Spleen (tissue), 7 donors: Measurements from ENCODE around the gene DIO3.
"Not testable (repeated sequence)": the region's sequence is repeated elsewhere in the genome, so short reads cannot be mapped to it uniquely, and the experiment has no call there.

ENCODE experiments used
- POLR2A ChIP-seq, 3 donors: fragments of 450-650 bp; IDR thresholded peaks; one replicate each; pipeline ENCODE4 v1.5.1; 2017; ENCODE audit warnings: antibody characterized with exemption in 3 of 3, mild to moderate bottlenecking in 1 of 3
- POLR2AphosphoS5 ChIP-seq, 3 donors: sonication (generic); formaldehyde crosslinking; IDR thresholded peaks; one replicate each; pipeline ENCODE4 v1.5.1; 2017; ENCODE audit warnings: antibody characterized with exemption in 3 of 3
- TF ChIP-seq, protein P1 (sequence below), 11 experiments: fragments of 200-600 bp in 7 of 11; fragments of 450-650 bp in 4 of 11; sonication (generic) in 4 of 11; IDR thresholded peaks in 8 of 11; conservative IDR thresholded peaks in 3 of 11; 1 replicate in 7 of 11; 2 replicates in 4 of 11; pipeline versions ENCODE4 v1.4.0 to v1.8.0; 2016 to 2021; ENCODE audit warnings: antibody characterized with exemption in 11 of 11, inconsistent platforms in 4 of 11, mild to moderate bottlenecking in 1 of 11
- donor health status: DM: no; HTN: no; CAD: no; lungs with moderate emphysema.
- donor health status: DM: no; HTN: no; CAD: no.
- donor health status: DM: no; HTN: no; CAD: no.

DNA sequence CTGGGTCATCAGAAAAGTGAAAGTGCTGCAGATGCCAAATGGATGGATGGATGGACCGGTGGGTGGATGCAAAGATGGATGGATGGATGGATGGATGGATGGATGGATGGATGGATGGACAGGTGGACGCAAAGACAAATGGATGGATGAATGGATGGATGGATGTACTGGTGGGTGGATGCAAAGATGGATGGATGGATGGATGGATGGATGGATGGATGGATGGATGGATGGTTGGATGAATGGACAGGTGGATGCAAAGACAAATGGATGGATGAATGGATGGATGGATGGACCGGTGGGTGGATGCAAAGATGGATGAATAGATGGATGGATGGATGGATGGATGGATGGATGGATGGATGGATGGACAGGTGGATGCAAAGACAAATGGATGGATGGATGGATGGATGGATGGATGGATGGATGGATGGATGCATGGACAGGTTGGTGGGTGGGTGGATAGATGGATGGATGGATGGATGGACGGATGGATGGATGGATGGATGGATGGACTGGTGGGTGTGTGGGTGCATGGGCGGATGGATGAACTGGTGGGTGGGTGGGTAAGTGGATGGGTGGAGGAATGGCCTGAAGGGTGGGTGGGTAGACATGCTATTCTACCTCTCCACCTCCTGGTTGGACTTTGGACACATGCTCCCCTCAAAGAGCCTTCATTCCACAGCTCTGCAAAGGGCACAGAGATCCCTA, 10.9 kb upstream of the DIO3 start:
- TF ChIP-seq, protein P1, sequence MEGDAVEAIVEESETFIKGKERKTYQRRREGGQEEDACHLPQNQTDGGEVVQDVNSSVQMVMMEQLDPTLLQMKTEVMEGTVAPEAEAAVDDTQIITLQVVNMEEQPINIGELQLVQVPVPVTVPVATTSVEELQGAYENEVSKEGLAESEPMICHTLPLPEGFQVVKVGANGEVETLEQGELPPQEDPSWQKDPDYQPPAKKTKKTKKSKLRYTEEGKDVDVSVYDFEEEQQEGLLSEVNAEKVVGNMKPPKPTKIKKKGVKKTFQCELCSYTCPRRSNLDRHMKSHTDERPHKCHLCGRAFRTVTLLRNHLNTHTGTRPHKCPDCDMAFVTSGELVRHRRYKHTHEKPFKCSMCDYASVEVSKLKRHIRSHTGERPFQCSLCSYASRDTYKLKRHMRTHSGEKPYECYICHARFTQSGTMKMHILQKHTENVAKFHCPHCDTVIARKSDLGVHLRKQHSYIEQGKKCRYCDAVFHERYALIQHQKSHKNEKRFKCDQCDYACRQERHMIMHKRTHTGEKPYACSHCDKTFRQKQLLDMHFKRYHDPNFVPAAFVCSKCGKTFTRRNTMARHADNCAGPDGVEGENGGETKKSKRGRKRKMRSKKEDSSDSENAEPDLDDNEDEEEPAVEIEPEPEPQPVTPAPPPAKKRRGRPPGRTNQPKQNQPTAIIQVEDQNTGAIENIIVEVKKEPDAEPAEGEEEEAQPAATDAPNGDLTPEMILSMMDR (IDR thresholded peaks at IDR 0.05 in 8 of 11, conservative IDR thresholded peaks at IDR 0.05 in 3 of 11) = not testable (repeated sequence)
- not testable (repeated sequence) for TF ChIP-seq POLR2A, POLR2AphosphoS5 (IDR thresholded peaks at IDR 0.05)
